GM03348 (cell line): ENCODE data around the gene TAB2.

Experiments
- DNase-seq: peaks from one replicate; pipeline ENCODE4 v3.0.0; 2012; ENCODE audit warnings: low spot score

TAB2 gene

GRCh38 chr6:149317644-149318571, at the start of gene TAB2:
Gene TAB2 (plus strand): TSS chr6:149317712. CDS start chr6:149369998, 52,286 bp downstream.
- DNase-seq: peak; percentile 62

GRCh38 chr6:149268146-149268545, 49.4 kb upstream of the TAB2 start:
- no peak for DNase-seq

- no peak for DNase-seq
Measured at GRCh38 chr6:149268768-149269167, 48.7 kb upstream of the TAB2 start.

GRCh38 chr6:149270616-149271015, 46.9 kb upstream of the TAB2 start:
- DNase-seq: no peak

GRCh38 chr6:149271348-149272340, 45.9 kb upstream of the TAB2 start:
- no peak for DNase-seq

- DNase-seq: no peak
Measured at GRCh38 chr6:149273318-149273717, 44.2 kb upstream of the TAB2 start.

- DNase-seq: no peak
Measured at GRCh38 chr6:149275621-149276020, 41.9 kb upstream of the TAB2 start.

- no peak for DNase-seq
Measured at GRCh38 chr6:149277621-149278020, 39.9 kb upstream of the TAB2 start.

- DNase-seq: no peak
Measured at GRCh38 chr6:149278997-149279396, 38.5 kb upstream of the TAB2 start.

- DNase-seq: no peak
Measured at GRCh38 chr6:149284904-149285303, 32.6 kb upstream of the TAB2 start.

- DNase-seq: no peak
Measured at GRCh38 chr6:149285626-149286025, 31.9 kb upstream of the TAB2 start.

GRCh38 chr6:149286905-149287304, 30.6 kb upstream of the TAB2 start:
- DNase-seq: no peak

- no peak for DNase-seq
Measured at GRCh38 chr6:149289192-149289781, 28.2 kb upstream of the TAB2 start.

- DNase-seq: no peak
Measured at GRCh38 chr6:149289966-149290365, 27.5 kb upstream of the TAB2 start.

- no peak for DNase-seq
Measured at GRCh38 chr6:149293244-149293643, 24.3 kb upstream of the TAB2 start.

GRCh38 chr6:149300563-149300962, 16.9 kb upstream of the TAB2 start:
- DNase-seq: no peak

GRCh38 chr6:149302723-149303122, 14.8 kb upstream of the TAB2 start:
- no peak for DNase-seq

- no peak for DNase-seq
Measured at GRCh38 chr6:149303468-149303867, 14.0 kb upstream of the TAB2 start.

GRCh38 chr6:149305372-149305771, 12.1 kb upstream of the TAB2 start:
- no peak for DNase-seq

- DNase-seq: peak; percentile 13
Measured at GRCh38 chr6:149306967-149307366, 10.5 kb upstream of the TAB2 start.

- no peak for DNase-seq
Measured at GRCh38 chr6:149311293-149311692, 6.2 kb upstream of the TAB2 start.

GRCh38 chr6:149311766-149312165, 5.7 kb upstream of the TAB2 start:
- no peak for DNase-seq
